Stimulated activated CD8-positive, alpha-beta memory T cell treated with anti-CD3 and anti-CD28 coated beads, Interleukin-2, amount 100 ng/mL, for 48 hours (primary cell): ENCODE results near the gene RGS3.

Source experiments
- DNase-seq, 2 donors: peaks; one replicate each; pipeline ENCODE4 v3.0.0-alpha.2; 2020; ENCODE audit warnings: low read depth in 2 of 2

Gene RGS3

GRCh38 chr9:113465599-113466140 lies 2.1 kb downstream of the RGS3 start:
- no peak for DNase-seq

GRCh38 chr9:113467183-113467582 lies 3.7 kb downstream of the RGS3 start:
- DNase-seq, result no peak

GRCh38 chr9:113468716-113469448 lies 5.4 kb downstream of the RGS3 start:
- DNase-seq, result no peak

DNA sequence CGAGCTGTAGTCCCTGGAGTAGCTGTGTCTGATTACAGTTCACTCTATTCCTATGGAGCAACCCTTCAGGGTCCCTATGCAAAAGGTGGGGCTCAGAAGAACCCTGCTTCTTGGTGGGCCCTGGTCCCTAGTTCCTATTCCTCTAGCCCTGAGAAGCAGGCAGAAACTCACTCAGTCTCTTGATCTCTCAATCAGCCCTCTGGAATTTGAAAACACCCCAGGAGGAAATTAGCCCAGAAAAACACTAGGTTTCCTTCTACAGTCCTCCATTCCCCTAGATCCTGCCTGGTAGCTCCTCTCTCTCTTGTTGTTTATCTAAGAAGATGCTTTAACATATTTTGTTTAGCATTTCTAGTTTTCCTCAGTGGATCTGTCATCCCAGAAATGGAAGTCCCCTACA lies 7.6 kb downstream of the RGS3 start:
- no peak for DNase-seq

- no peak for DNase-seq
These were observed 8.0 kb downstream of the RGS3 start for GRCh38 chr9:113471566-113471965.

- no peak for DNase-seq
These were observed 8.7 kb downstream of the RGS3 start for GRCh38 chr9:113472199-113472598.

DNA sequence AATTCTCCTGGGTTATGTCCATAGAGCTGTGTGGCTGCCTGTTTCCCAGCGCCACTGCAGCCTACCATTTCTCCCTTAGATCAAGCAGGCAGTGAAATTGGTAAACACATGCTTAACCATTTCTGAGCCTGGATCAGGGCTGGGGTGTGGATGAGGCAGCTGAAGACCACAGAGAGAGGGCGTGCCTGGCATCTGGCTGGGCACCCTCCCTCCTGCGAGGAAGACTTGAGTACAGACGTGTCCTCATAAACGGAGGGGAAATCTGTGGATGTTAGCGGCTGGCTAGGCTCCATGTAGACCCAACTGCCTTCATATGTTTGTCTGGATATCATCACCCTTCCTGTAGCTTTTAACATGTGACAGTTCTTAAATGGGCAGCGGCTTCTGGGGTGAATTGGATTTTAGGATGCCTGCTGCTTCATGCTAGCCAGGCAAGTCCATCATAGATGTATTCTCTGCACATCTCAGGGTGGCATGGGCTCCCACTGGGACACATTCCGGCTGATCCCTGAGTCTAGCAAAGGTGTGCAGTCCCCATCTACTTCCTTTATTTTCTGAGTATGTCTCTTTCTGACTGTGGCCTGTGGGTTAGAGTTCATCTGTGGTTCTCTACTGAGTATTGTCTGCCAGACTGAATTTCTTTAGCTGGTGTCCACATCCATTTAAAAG lies 11.0 kb downstream of the RGS3 start:
- DNase-seq, result no peak

- no peak for DNase-seq
These were observed 11.5 kb downstream of the RGS3 start for GRCh38 chr9:113475031-113475430.

- DNase-seq, result no peak
These were observed 12.5 kb downstream of the RGS3 start for GRCh38 chr9:113475992-113476391.

GRCh38 chr9:113476511-113476916 lies 13.0 kb downstream of the RGS3 start:
- DNase-seq, result no peak

DNA sequence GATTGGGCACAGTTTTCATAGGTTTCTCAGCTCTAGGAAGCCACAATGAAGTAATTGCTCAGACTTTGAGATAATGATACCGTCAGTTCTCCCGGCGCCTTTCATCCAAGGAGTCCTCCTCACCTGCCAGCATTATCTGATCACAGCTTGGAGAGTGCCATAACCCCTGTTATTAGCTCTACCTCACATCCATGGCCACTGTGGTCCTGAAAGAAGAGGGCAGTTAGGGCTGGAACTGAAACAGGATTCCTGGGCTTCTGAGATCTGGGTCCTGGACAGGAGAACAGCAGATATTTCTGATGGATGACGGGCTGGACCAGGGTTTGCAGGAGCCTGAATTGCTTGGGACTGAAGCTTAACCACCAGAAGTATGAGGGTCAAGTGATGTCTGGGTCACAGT lies 13.5 kb downstream of the RGS3 start:
- DNase-seq, result no peak

GRCh38 chr9:113477661-113478060 lies 14.1 kb downstream of the RGS3 start:
- DNase-seq, result no peak

DNA sequence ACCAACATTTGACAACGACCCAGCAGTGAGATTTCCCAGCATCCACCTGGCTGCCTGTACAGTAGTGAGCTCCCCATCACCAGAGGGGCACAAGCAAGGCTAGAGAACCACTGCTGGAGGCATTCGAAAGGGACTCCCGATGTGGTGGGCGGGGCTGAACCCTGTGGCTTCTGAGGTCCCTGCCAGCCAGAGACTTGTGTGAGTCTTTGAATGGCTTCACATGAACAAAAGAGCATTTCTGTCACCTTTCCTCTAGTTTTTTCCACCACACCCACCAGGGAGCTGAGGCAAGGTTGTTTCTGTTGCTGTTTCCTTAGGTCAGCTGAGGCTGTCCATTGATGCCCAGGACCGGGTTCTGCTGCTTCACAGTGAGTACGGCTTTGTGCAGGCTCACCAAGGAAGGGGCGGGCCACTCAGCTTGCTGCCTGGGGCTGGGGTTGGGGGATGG lies 15.7 kb downstream of the RGS3 start:
- DNase-seq, result peak; percentile 16 to 21

- DNase-seq, result no peak
These were observed 17.1 kb downstream of the RGS3 start for GRCh38 chr9:113480612-113481011.

GRCh38 chr9:113481176-113481787 lies 17.8 kb downstream of the RGS3 start:
- no peak for DNase-seq

DNA sequence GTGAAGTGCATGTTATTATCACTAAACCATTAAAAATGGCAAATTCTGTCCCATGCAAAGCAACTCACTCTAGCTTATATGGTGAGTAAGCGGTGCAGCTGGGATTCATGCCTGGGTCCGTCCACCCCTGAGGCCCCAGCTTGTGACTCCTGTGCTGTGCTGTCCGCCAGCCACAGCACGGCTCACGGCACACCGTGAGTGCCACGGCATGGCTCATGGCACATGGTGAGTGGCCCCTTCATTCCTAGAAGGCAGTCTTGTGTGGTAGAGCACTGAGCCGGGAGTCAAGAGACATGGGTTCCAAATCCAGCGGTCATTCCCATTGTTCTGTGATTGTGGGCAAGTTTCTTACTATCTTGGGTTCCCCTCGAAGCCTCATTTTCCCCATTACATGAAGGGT lies 18.8 kb downstream of the RGS3 start:
- no peak for DNase-seq

DNA sequence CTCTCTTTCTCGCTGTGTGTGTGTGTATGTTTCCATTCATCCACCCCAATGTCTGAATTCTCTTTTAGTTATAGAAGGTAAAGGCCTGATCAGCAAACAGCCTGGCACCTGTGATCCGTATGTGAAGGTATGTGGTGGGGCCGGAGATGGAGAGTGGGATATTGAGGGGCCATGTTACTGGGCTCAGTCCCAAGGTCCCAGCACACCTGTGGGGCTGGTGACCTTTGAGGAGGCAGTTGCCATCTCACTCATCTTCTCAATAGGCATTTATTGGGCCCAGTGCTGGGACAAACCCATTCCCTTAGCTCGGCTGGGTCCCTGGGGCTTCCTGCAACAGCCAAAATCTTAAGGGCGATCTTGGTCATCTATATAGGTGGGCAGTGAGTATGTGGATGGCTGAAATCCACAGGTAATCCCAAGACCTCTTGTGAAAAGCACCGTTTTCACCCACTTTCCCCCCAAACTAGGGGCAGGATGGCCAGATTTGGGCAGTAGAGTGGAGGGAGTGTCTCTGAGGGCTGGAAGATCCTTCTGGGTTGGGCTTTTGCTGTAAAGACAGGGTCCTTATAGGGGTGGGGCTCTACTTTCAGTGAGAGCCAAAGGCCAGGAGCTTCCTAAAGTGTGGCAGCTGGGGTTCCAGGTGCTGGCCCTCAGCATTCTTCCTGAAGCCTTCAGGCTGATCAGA lies 19.6 kb downstream of the RGS3 start:
- DNase-seq, result no peak

GRCh38 chr9:113483676-113484257 lies 20.2 kb downstream of the RGS3 start:
- no peak for DNase-seq

- DNase-seq, result no peak
These were observed 20.8 kb downstream of the RGS3 start for GRCh38 chr9:113484258-113484730.

- DNase-seq, result no peak
These were observed 22.2 kb downstream of the RGS3 start for GRCh38 chr9:113485761-113486115.

DNA sequence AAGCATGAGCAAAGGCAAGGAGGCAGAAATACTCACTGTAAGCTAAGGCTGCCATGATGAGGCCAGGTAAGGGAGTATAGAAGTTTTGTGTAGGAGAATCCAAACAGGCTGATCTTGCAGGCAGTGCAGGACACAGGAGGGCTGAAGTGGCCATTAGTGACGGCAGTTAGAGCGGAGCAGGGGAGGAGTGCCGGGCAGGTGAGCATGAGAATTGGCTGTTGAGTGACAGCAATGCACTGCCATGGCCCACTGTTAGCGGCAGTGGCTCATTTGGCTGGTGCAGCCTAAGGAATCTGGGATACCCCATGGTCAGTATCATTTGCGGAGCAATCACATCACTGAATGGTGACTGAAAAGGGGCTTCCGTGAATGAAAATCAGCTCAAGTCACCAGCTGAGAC lies 22.8 kb downstream of the RGS3 start:
- no peak for DNase-seq

DNA sequence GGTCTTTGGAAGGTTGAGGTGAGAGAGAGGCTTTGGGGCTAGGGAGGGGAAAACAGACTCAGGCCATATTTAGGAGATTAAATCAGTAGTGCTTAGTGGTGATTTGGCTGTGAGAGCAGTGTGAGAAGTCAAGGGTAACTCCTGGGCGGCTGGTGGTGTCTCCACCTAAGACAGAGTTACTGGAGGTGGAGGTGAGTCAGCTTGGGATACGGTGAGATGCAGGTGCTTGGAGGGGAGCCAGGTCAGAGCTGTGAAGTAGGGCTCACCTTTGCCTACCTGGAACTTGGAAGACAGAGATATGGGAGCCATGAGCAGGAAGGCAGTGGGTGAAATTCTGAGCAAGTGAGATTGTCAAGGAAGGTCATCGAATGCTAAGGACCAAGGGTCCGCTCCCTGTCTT lies 24.5 kb downstream of the RGS3 start:
- DNase-seq, result no peak
